GM18951 (cell line): ENCODE results near the gene ANO7.

Source experiments
- POLR2A ChIP-seq: IDR thresholded peaks from 4 replicates; pipeline ENCODE4 v1.6.1; 2011; ENCODE audit warnings: mild to moderate bottlenecking; ENCODE audit not compliant: insufficient read length, insufficient read depth; ENCODE audit errors: extremely low read depth
- in situ Hi-C: fragments of 300-500 bp; cut with MboI; formaldehyde crosslinking; loops from one replicate; pipeline ENCODE4 v1.12.0; 2022; ENCODE audit warnings: low sequenced_read_pairs, mixed read lengths, inconsistent platforms; ENCODE audit not compliant: unreplicated experiment

ANO7 gene

DNA sequence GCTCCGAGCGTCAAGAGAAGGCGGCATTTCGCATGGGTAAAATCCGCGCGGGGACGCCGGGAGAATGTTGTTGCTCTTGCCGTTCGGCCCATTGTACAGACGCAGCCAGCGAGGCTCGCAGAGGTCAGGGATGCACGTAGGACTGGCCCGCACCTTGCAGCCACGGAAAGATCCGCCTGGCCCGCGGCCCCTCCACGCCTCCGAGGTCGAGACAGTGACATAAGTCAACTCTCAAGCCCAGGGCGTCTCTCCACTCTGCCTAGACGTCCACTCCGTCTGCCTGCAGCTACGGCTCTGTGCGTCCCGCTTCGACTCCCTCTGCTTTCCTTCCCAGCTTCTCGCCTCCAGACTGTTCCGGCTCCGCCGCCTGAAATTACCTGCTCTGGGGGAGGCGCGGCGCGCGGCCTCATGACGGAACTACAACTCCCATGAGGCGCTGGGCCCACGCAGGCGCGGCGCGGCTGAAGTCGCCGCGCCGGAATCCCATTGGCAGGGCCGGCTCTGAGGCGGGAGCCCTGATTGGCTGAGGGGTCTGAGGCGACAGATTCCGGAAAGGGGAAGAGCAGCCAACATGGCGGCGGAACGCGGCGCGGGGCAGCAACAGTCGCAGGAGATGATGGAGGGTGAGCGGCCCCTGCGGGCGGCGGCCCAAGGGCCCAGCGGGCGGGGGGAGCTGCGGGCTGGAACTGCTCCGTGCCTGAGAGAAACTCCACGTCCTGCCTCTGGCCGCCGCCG lies 38.4 kb upstream of the ANO7 start, which contains the start of gene PPP1R7:
Gene PPP1R7, plus strand, starts transcription at position 543 of the 735 bp plus-strand sequence. Its CDS starts 29 bp downstream, at position 572.
- in situ Hi-C loops, result no loop called here
- TF ChIP-seq POLR2A, result peak; percentile 82

- TF ChIP-seq POLR2A, result no peak
- in situ Hi-C loops, result no loop called here
Observed at GRCh38 chr2:241150660-241151530, 37.6 kb upstream of the ANO7 start.

- in situ Hi-C loops, result no loop called here
- TF ChIP-seq POLR2A, result no peak
Observed at GRCh38 chr2:241151934-241152660, 36.4 kb upstream of the ANO7 start.

- TF ChIP-seq POLR2A, result no peak
- in situ Hi-C loops, result no loop called here
Observed at GRCh38 chr2:241153616-241154015, 34.9 kb upstream of the ANO7 start.

DNA sequence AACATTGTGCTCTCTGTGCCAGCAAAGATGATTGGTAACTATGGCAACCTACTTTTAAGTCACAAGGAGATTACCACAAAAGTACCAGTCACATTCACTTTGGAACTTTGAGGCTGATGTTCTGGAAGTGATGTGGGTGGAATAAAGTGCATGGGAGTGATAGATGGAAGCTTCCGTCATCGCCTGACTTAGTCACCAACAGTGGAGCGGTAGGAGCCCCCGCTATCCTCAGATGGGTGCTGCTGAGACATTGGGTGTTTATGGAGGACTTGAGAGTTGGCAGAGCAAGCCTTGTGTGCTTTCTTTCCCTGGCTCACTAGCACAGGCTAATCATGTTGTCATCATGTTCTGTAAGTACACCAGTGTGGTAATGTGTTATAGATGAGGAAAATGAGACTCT lies 33.6 kb upstream of the ANO7 start:
- in situ Hi-C loops, result no loop called here

GRCh38 chr2:241155936-241156335 lies 32.5 kb upstream of the ANO7 start:
- no peak for TF ChIP-seq POLR2A
- in situ Hi-C loops, result no loop called here

More for the DNA sequence above, 33.6 kb upstream of the ANO7 start:
- no peak for TF ChIP-seq POLR2A

DNA sequence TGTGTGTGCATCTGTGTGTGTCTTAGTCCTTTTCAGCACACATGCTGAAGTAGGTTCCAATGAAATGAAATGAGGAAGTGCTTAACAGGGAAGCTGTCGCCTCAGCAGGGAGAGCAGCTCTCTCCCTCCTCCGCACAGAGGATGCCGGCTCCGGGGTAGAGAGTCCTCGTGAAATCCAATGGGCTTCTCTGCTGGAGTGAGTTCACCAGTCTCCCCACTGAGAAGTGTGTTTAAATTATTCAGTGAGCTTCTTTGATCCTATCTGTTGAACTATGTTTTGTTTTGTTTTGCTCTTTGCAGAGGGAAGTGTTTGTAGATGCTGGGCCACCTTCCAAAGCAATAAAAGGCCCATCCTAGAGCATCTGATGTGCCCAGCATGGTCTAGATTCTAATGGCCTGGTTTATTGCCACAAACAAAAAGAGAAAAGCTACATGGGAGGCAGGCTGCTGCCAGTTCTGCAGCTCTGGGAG lies 31.5 kb upstream of the ANO7 start:
- TF ChIP-seq POLR2A, result no peak
- in situ Hi-C loops, result no loop called here

GRCh38 chr2:241157841-241158545 lies 30.5 kb upstream of the ANO7 start:
- TF ChIP-seq POLR2A, result no peak
- in situ Hi-C loops, result no loop called here

GRCh38 chr2:241158546-241158900 lies 30.0 kb upstream of the ANO7 start:
- in situ Hi-C loops, result no loop called here
- TF ChIP-seq POLR2A, result no peak

DNA sequence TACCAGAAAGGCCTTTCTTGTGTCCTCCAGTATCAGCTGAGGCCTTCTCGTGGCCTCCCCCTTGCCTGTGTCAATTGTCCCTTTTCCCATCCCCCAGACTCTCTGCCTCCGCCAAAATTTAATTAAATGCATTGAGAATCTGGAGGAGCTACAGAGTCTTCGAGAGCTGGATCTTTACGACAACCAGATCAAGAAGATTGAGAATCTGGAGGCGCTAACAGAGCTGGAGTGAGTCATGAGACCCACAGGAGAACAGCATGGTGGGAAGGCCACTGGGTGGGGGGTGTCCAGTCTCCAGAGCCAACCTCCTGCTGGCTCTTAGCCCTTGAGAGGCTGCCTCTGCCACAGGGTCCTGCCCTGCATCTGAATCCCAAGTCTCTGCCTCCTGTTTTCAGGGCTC lies 29.4 kb upstream of the ANO7 start:
- TF ChIP-seq POLR2A, result no peak
- in situ Hi-C loops, result no loop called here

DNA sequence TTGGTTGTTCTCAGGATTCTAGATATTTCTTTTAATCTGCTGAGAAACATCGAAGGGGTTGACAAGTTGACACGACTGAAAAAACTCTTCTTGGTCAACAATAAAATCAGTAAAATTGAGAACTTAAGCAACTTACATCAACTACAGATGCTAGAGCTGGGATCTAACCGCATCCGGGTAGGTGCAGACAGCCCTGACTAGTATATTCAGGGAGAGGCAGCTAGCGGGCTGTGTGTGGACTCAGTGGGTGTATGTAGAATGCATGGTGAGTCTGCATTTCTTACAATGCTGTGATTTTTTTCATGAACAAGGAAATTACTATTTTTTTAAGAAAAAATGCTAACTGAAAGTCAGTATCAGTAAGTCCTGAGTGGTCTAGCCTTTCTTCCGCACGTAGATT lies 28.2 kb upstream of the ANO7 start:
- TF ChIP-seq POLR2A, result no peak
- in situ Hi-C loops, result no loop called here

DNA sequence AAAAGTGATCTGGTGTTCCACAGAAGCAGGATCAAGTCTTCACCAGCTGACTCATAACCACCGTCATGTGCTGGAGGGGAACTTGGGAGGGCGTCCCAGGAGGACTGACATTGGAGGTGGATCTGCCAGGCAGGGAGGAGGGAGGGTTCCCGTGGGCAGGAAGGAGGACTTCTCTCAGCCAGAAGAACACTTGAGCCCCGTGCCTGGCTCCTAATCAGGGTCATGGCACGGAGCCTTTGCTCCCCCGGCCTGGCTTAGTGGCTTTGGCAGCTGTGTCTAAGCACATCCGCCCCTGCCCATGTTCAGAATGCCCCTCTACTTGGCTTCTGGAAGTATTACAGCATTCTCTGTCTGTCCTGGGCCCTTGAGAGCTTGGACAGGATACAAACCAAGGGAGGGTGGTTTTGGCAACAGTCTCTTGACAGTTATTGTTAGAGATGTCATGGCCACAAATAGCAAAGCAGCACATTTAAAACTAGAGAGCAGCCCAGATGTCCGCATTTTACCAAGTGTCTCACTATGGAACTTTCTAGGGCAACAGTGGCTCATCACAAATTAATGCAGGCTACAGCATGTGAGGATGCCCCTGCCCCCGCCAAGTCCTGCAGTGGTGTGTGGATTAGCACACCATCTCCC lies 26.7 kb upstream of the ANO7 start:
- TF ChIP-seq POLR2A, result no peak
- in situ Hi-C loops, result no loop called here

GRCh38 chr2:241163601-241164118 lies 24.8 kb upstream of the ANO7 start:
- no peak for TF ChIP-seq POLR2A
- in situ Hi-C loops, result no loop called here
